WTC11 (cell line): ENCODE measurements around the gene FRMD4B. TPM values are rescaled to one million over a fixed set of nuclear protein-coding genes. Genes with fewer than 3 reads are reported as not detected.

Source experiments
- ATAC-seq: fragments of 200-7000 bp; cut with Tn5 transposase; 2 replicates; pipeline ENCODE4 v1.10.0; 2021; ENCODE audit warnings: mild to moderate bottlenecking, moderate library complexity
- CTCF ChIA-PET: fragments of 300-600 bp; sonication (Branson Sonifier 250); formaldehyde crosslinking; loops from one replicate; lab custom pipeline; 2021; ENCODE audit warnings: antibody characterized with exemption; lab: Charles Lee
- POLR2A ChIA-PET: fragments of 350-600 bp; sonication (Branson Sonifier 250); formaldehyde crosslinking; loops from one replicate; lab custom pipeline; 2021; ENCODE audit warnings: antibody characterized with exemption; lab: Charles Lee
- DNase-seq: peaks from one replicate; pipeline ENCODE4 v3.0.0; 2021; ENCODE audit warnings: low spot score
- H3K27ac Mint-ChIP-seq: 2 replicates; pipeline ENCODE4 v1.8.0; 2021; ENCODE audit warnings: mixed read lengths
- H3K27me3 Mint-ChIP-seq: 2 replicates; pipeline ENCODE4 v1.8.0; 2021; ENCODE audit warnings: low read depth, mild to moderate bottlenecking, moderate library complexity, mixed read lengths
- H3K36me3 Mint-ChIP-seq: 2 replicates; pipeline ENCODE4 v1.8.0; 2021; ENCODE audit warnings: mixed read lengths
- H3K4me1 Mint-ChIP-seq: 2 replicates; pipeline ENCODE4 v1.8.0; 2022; ENCODE audit warnings: mixed read lengths
- H3K4me3 Mint-ChIP-seq: 2 replicates; pipeline ENCODE4 v1.8.0; 2021; ENCODE audit warnings: mild to moderate bottlenecking, moderate library complexity, mixed read lengths
- H3K9me3 Mint-ChIP-seq: 2 replicates; pipeline ENCODE4 v1.8.0; 2021; ENCODE audit warnings: mixed read lengths
- ATF1 ChIP-seq: sonication (generic); formaldehyde crosslinking; IDR thresholded peaks from 2 replicates; pipeline ENCODE4 v1.8.1; 2023; ENCODE audit warnings: mild to moderate bottlenecking, moderate library complexity, missing genetic modification reagents
- ATF2 ChIP-seq: sonication (generic); formaldehyde crosslinking; IDR thresholded peaks from 2 replicates; pipeline ENCODE4 v1.8.1; 2022; ENCODE audit warnings: low read depth, missing genetic modification reagents, borderline replicate concordance
- CBFB ChIP-seq: sonication (generic); formaldehyde crosslinking; IDR thresholded peaks from 2 replicates; pipeline ENCODE4 v1.8.1; 2022; ENCODE audit warnings: mild to moderate bottlenecking, low read depth, missing genetic modification reagents
- ETV6 ChIP-seq: sonication (generic); formaldehyde crosslinking; IDR thresholded peaks from 2 replicates; pipeline ENCODE4 v1.8.1; 2022; ENCODE audit warnings: mild to moderate bottlenecking, missing genetic modification reagents
- FOXJ3 ChIP-seq: sonication (generic); formaldehyde crosslinking; IDR thresholded peaks from 2 replicates; pipeline ENCODE4 v1.9.0; 2021; ENCODE audit warnings: missing genetic modification reagents, mild to moderate bottlenecking, borderline replicate concordance
- FOXK1 ChIP-seq: sonication (generic); formaldehyde crosslinking; IDR thresholded peaks from 2 replicates; pipeline ENCODE4 v1.8.0; 2022; ENCODE audit warnings: mild to moderate bottlenecking, moderate library complexity, missing genetic modification reagents
- FOXP1 ChIP-seq: sonication (generic); formaldehyde crosslinking; IDR thresholded peaks from 2 replicates; pipeline ENCODE4 v1.8.0; 2022; ENCODE audit warnings: missing genetic modification reagents, mild to moderate bottlenecking, moderate library complexity, borderline replicate concordance
- GRHL2 ChIP-seq: fragments of 250-450 bp; sonication (Bioruptor Pico); IDR thresholded peaks from 2 replicates; pipeline ENCODE4 v1.8.0; 2022; ENCODE audit warnings: mild to moderate bottlenecking, moderate library complexity; ENCODE audit not compliant: insufficient replicate concordance, severe bottlenecking
- GTF2I ChIP-seq: fragments of 250-450 bp; sonication (Bioruptor Pico); conservative IDR thresholded peaks from 2 replicates; pipeline ENCODE4 v1.4.0; 2021; ENCODE audit warnings: mild to moderate bottlenecking
- JUN ChIP-seq: sonication (generic); formaldehyde crosslinking; IDR thresholded peaks from 2 replicates; pipeline ENCODE4 v1.8.0; 2023; ENCODE audit warnings: mild to moderate bottlenecking, missing genetic modification reagents
- MYBL2 ChIP-seq: sonication (generic); formaldehyde crosslinking; IDR thresholded peaks from 2 replicates; pipeline ENCODE4 v1.8.1; 2023; ENCODE audit warnings: mild to moderate bottlenecking, moderate library complexity, missing genetic modification reagents
- NFE2L1 ChIP-seq: sonication (generic); formaldehyde crosslinking; IDR thresholded peaks from 2 replicates; pipeline ENCODE4 v1.8.1; 2023; ENCODE audit warnings: missing genetic modification reagents
- NR1H2 ChIP-seq: sonication (generic); formaldehyde crosslinking; IDR thresholded peaks from 2 replicates; pipeline ENCODE4 v1.9.0; 2021; ENCODE audit warnings: mild to moderate bottlenecking, moderate library complexity, missing genetic modification reagents
- NR2C2 ChIP-seq: sonication (generic); formaldehyde crosslinking; IDR thresholded peaks from 2 replicates; pipeline ENCODE4 v1.8.0; 2022; ENCODE audit warnings: mild to moderate bottlenecking, missing genetic modification reagents
- RELA ChIP-seq: sonication (generic); formaldehyde crosslinking; IDR thresholded peaks from 2 replicates; pipeline ENCODE4 v1.8.1; 2022; ENCODE audit warnings: missing genetic modification reagents, mild to moderate bottlenecking, borderline replicate concordance
- RORB ChIP-seq: fragments of 250-450 bp; sonication (Bioruptor Pico); IDR thresholded peaks from 2 replicates; pipeline ENCODE4 v1.9.0; 2021; ENCODE audit warnings: mild to moderate bottlenecking
- TP53 ChIP-seq: sonication (generic); formaldehyde crosslinking; IDR thresholded peaks from 2 replicates; pipeline ENCODE4 v1.8.1; 2023; ENCODE audit warnings: mild to moderate bottlenecking, missing genetic modification reagents
- USF2 ChIP-seq: sonication (generic); formaldehyde crosslinking; IDR thresholded peaks from 2 replicates; pipeline ENCODE4 v1.8.1; 2023; ENCODE audit warnings: mild to moderate bottlenecking, missing genetic modification reagents, moderate library complexity
- ZNF232 ChIP-seq: sonication (generic); formaldehyde crosslinking; IDR thresholded peaks from 2 replicates; pipeline ENCODE4 v1.8.0; 2022; ENCODE audit warnings: mild to moderate bottlenecking, missing genetic modification reagents
- ZNF263 ChIP-seq: sonication (generic); formaldehyde crosslinking; IDR thresholded peaks from 2 replicates; pipeline ENCODE4 v1.8.1; 2022; ENCODE audit warnings: low read depth, mild to moderate bottlenecking, moderate library complexity, missing genetic modification reagents
- ZNF416 ChIP-seq: fragments of 250-450 bp; sonication (Bioruptor Pico); IDR thresholded peaks from 2 replicates; pipeline ENCODE4 v1.9.0; 2021; ENCODE audit warnings: mild to moderate bottlenecking, inconsistent platforms
- ZNF423 ChIP-seq: fragments of 250-450 bp; sonication (Bioruptor Pico); IDR thresholded peaks from 2 replicates; pipeline ENCODE4 v2.1.2; 2022; ENCODE audit warnings: mild to moderate bottlenecking, moderate library complexity
- ZNF671 ChIP-seq: fragments of 250-450 bp; sonication (Bioruptor Pico); IDR thresholded peaks from 2 replicates; pipeline ENCODE4 v1.8.0; 2021; ENCODE audit warnings: mild to moderate bottlenecking
- total RNA-seq: library from RNA; stranded (reverse); gene quantifications from 3 replicates; pipeline ENCODE4 v1.2.3, GENCODE V29; 2021
- TF ChIP-seq, protein P1 (sequence below): sonication (generic); formaldehyde crosslinking; IDR thresholded peaks from 2 replicates; pipeline ENCODE4 v1.8.1; 2022; ENCODE audit warnings: low read depth, mild to moderate bottlenecking, moderate library complexity, missing genetic modification reagents, borderline replicate concordance
- TF ChIP-seq, protein P2 (sequence below): sonication (generic); formaldehyde crosslinking; IDR thresholded peaks from 2 replicates; pipeline ENCODE4 v1.8.1; 2023; ENCODE audit warnings: mild to moderate bottlenecking, missing genetic modification reagents, moderate library complexity

The FRMD4B gene
- total RNA-seq, 1 experiment from 2014 or later, result 6.7 TPM

DNA sequence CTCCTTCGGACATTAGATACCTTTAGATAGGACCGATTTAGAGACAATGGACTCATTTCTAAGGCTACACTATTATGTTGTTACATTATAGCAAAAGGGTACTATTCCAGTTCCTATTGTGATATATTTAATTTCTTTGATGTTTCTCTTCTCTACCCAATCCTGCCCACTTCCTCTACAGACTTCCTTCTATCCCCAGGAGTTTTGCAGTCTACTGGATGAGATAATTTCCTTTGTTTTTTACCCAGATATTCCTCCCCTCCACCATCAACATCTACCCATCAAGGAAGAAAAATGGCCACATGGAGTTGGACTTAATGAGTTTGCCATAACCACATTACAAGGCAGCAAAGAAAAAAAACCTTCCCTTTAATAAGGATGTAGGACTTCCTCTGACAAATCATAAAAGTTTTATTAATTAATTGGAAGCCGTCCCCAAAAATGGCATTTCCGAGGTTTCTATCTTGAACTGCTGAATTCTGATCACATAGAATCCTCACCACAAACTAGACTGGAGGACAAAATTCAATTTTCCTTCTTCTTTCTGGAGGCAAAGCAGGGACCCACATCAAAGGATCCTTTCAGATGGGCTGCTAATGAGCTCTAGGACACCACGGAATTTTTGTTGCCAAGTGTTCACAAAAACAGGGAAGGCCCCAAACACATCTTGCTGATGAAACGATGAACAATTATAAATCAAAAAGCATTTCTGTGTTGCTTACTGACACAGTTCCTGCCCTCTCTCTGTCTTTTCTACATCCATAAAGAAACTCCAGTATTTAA is 33.4 kb downstream of the FRMD4B start:
- no peak for TF ChIP-seq NR2C2
- CTCF ChIA-PET, result interaction anchor here (0.5 kb wide), 1 partner anchor 59 kb away, joined by 4 read pairs; no protein-coding TSS in a partner anchor
- POLR2A ChIA-PET, result no interaction called here
- no peaks in the 10 kb centered on the region for H3K4me1 Mint-ChIP-seq
- H3K27ac Mint-ChIP-seq, result no peak overlapping the region
- H3K9me3 Mint-ChIP-seq, result peaks cover under 1% of the 10 kb centered on the region; the same call in 1 of the 2 replicates
- DNase-seq, result no peak
- H3K36me3 Mint-ChIP-seq, result no peaks in the 10 kb centered on the region
- no peak for ATAC-seq
- no peak overlapping the region for H3K4me3 Mint-ChIP-seq
- no peaks in the 10 kb centered on the region for H3K27me3 Mint-ChIP-seq

GRCh38 chr3:69343875-69344274 is 42.0 kb downstream of the FRMD4B start:
- H3K4me1 Mint-ChIP-seq, result peaks cover 9% of the 10 kb centered on the region
- ChIA-PET CTCF (no interaction called here), POLR2A (no interaction called here)
- H3K9me3 Mint-ChIP-seq, result peaks cover 33% of the 10 kb centered on the region
- H3K27me3 Mint-ChIP-seq, result peaks cover 5% of the 10 kb centered on the region; the same call in 1 of the 2 replicates
- no peak for ATAC-seq
- no peak overlapping the region for H3K27ac Mint-ChIP-seq
- peaks cover 14% of the 10 kb centered on the region for H3K36me3 Mint-ChIP-seq
- no peak overlapping the region for H3K4me3 Mint-ChIP-seq
- TF ChIP-seq CBFB (CRISPR knock-in tag), result no peak
- TF ChIP-seq NFE2L1 (CRISPR knock-in tag), result no peak
- no peak for TF ChIP-seq RELA
- TF ChIP-seq ZNF416, result no peak
- TF ChIP-seq, protein P1, sequence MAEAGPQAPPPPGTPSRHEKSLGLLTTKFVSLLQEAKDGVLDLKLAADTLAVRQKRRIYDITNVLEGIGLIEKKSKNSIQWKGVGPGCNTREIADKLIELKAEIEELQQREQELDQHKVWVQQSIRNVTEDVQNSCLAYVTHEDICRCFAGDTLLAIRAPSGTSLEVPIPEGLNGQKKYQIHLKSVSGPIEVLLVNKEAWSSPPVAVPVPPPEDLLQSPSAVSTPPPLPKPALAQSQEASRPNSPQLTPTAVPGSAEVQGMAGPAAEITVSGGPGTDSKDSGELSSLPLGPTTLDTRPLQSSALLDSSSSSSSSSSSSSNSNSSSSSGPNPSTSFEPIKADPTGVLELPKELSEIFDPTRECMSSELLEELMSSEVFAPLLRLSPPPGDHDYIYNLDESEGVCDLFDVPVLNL, result no peak
- no peak for TF ChIP-seq ATF1 (CRISPR knock-in tag)
- TF ChIP-seq, all 79 proteins: peak for 0
- DNase-seq, result no peak

- ChIA-PET POLR2A (no interaction called here), CTCF (no interaction called here)
- H3K27me3 Mint-ChIP-seq, result peaks cover 5% of the 10 kb centered on the region; the same call in 1 of the 2 replicates
- no peak overlapping the region for H3K27ac Mint-ChIP-seq
- peaks cover 14% of the 10 kb centered on the region for H3K36me3 Mint-ChIP-seq
- H3K9me3 Mint-ChIP-seq, result peaks cover 32% of the 10 kb centered on the region
- ATAC-seq, result no peak
- H3K4me1 Mint-ChIP-seq, result peaks cover 9% of the 10 kb centered on the region
- no peak for TF ChIP-seq ZNF232 (CRISPR knock-in tag)
- TF ChIP-seq ZNF671, result no peak
- no peak for TF ChIP-seq ATF2 (CRISPR knock-in tag)
- no peak for TF ChIP-seq USF2
- TF ChIP-seq FOXP1 (CRISPR knock-in tag), result no peak
- TF ChIP-seq MYBL2 (CRISPR knock-in tag), result no peak
- TF ChIP-seq, protein P2, sequence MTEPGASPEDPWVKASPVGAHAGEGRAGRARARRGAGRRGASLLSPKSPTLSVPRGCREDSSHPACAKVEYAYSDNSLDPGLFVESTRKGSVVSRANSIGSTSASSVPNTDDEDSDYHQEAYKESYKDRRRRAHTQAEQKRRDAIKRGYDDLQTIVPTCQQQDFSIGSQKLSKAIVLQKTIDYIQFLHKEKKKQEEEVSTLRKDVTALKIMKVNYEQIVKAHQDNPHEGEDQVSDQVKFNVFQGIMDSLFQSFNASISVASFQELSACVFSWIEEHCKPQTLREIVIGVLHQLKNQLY (CRISPR knock-in tag), result no peak
- no peak overlapping the region for H3K4me3 Mint-ChIP-seq
- no peak for DNase-seq
Measured at GRCh38 chr3:69342074-69342473, 43.8 kb downstream of the FRMD4B start.

DNA sequence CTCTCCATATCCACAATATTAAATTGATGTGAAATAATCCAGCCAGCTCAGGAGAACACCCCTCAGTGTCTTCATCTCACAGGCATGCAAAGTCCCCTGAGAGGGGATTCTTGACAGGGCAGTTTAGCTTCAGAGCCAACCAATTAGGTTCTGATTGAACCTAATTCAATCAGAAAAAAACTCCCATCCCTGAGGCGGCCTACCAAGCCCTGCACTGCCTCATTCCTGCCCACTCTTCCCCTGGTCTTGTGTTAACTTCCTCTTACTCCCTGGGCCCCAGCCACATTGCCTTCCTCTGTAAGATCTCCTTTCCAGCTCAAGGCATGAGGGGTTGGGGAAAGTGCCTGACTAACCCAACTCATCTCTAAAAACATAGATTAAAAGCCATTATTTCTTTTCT is 46.1 kb downstream of the FRMD4B start:
- POLR2A ChIA-PET, result no interaction called here
- no peak for ATAC-seq
- TF ChIP-seq FOXJ3 (no peak), GTF2I (CRISPR knock-in tag) (no peak), GRHL2 (no peak), TP53 (CRISPR knock-in tag) (no peak), ATF2 (CRISPR knock-in tag) (no peak), ZNF263 (CRISPR knock-in tag) (no peak), RORB (CRISPR knock-in tag) (no peak), JUN (CRISPR knock-in tag) (no peak), ZNF423 (no peak), FOXK1 (no peak), NR1H2 (CRISPR knock-in tag) (no peak), ETV6 (CRISPR knock-in tag) (no peak)

More for the DNA sequence above, 46.1 kb downstream of the FRMD4B start:
- no peak for DNase-seq
- Mint-ChIP-seq H3K4me1 (peaks cover 9% of the 10 kb centered on the region), H3K4me3 (no peak overlapping the region), H3K9me3 (peaks cover 16% of the 10 kb centered on the region), H3K27me3 (no peaks in the 10 kb centered on the region), H3K27ac (no peak overlapping the region), H3K36me3 (peaks cover 10% of the 10 kb centered on the region)
- CTCF ChIA-PET, result no interaction called here
